Activated CD4-positive, alpha-beta T cell treated with anti-CD3 and anti-CD28 coated beads, Interleukin-2, amount 10 ng/mL, durations not matched to agents 24 days and 14 days (primary cell): ENCODE measurements around the gene AEBP2. TPM values are rescaled to one million over a fixed set of nuclear protein-coding genes. Genes with fewer than 3 reads are reported as not detected.
"Not testable (repeated sequence)": the region's sequence is repeated elsewhere in the genome, so short reads cannot be mapped to it uniquely, and the experiment has no call there.

Experiments
- DNase-seq: peaks from one replicate; pipeline ENCODE4 v3.0.0; 2022
- H3K27ac Mint-ChIP-seq: one replicate; pipeline ENCODE4 v1.8.0; 2022; ENCODE audit warnings: mild to moderate bottlenecking, mixed read lengths
- H3K27me3 Mint-ChIP-seq: one replicate; pipeline ENCODE4 v1.8.0; 2022; ENCODE audit warnings: mixed read lengths
- H3K36me3 Mint-ChIP-seq: one replicate; pipeline ENCODE4 v1.8.0; 2022; ENCODE audit warnings: low read depth, mild to moderate bottlenecking, mixed read lengths
- H3K4me1 Mint-ChIP-seq: one replicate; pipeline ENCODE4 v1.8.0; 2021; ENCODE audit warnings: mixed read lengths
- H3K4me3 Mint-ChIP-seq: one replicate; pipeline ENCODE4 v1.8.0; 2022; ENCODE audit warnings: mild to moderate bottlenecking, moderate library complexity, mixed read lengths
- H3K9me3 Mint-ChIP-seq: one replicate; pipeline ENCODE4 v1.8.0; 2021; ENCODE audit warnings: mixed read lengths
- intact Hi-C: fragments of 100-400 bp; cut with micrococcal nuclease; formaldehyde crosslinking; loops from one replicate; pipeline ENCODE4 v1.15.1; 2023
- total RNA-seq: library from RNA; stranded (reverse); gene quantifications from 2 replicates; pipeline ENCODE4 v1.2.3, GENCODE V29; 2022

The AEBP2 gene
- total RNA-seq, 1 donor from 2014 or later, result 59.2 TPM

GRCh38 chr12:19453961-19454360 lies 14.7 kb downstream of the AEBP2 start:
- Mint-ChIP-seq H3K36me3 (peaks cover 26% of the 10 kb centered on the region), H3K9me3 (no peaks in the 10 kb centered on the region), H3K27me3 (no peaks in the 10 kb centered on the region), H3K27ac (no peak overlapping the region), H3K4me1 (peaks cover 34% of the 10 kb centered on the region), H3K4me3 (no peak overlapping the region)
- intact Hi-C loops, result no loop called here
- no peak for DNase-seq

DNA sequence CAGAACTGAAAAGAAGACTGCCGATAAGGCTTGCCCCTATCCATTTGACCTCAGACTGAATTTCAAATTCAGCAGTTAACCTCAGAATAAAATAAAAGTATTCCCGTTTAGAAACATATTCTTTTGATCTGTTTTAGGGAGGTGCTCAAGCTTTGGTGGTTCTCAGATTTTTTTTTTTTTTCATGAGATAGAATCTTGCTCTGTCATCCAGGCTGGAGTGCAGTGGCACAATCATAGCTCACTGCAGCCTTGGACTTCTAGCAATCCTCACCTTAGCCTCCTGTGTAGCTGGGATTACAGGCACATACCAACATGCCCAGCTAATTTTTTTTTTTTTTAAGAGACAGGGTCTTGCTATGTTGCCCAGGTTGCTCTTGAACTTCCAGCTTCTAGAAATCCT lies 15.5 kb downstream of the AEBP2 start:
- no peak overlapping the region for H3K4me3 Mint-ChIP-seq
- intact Hi-C loops, result no loop called here
- no peaks in the 10 kb centered on the region for H3K9me3 Mint-ChIP-seq
- H3K27ac Mint-ChIP-seq, result no peak overlapping the region
- peaks cover 26% of the 10 kb centered on the region for H3K36me3 Mint-ChIP-seq
- peaks cover 34% of the 10 kb centered on the region for H3K4me1 Mint-ChIP-seq
- no peak for DNase-seq
- no peaks in the 10 kb centered on the region for H3K27me3 Mint-ChIP-seq

DNA sequence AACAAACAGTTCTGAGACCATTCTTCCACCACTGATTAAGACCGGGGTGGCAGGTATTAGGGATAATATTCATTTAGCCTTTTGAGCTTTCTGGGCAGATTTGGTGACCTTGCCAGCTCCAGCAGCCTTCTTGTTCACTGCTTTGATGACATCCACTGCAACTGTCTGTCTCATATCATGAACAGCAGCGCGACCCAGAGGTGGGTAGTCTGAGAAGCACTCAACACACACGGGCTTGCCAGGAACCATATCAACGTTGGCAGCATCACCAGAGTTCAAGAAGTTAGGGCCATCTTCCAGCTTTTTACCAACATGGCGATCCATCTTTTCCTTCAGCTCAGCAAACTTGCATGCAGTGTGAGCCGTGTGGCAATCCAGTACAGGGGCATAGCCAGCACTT lies 16.9 kb downstream of the AEBP2 start:
- intact Hi-C loops, result no loop called here
- no peaks in the 10 kb centered on the region for H3K9me3 Mint-ChIP-seq
- peaks cover 28% of the 10 kb centered on the region for H3K4me1 Mint-ChIP-seq
- H3K4me3 Mint-ChIP-seq, result no peak overlapping the region
- DNase-seq, result no peak
- no peak overlapping the region for H3K27ac Mint-ChIP-seq
- H3K36me3 Mint-ChIP-seq, result peaks cover 27% of the 10 kb centered on the region
- H3K27me3 Mint-ChIP-seq, result no peaks in the 10 kb centered on the region

- peaks cover 26% of the 10 kb centered on the region for H3K36me3 Mint-ChIP-seq
- no peaks in the 10 kb centered on the region for H3K27me3 Mint-ChIP-seq
- DNase-seq, result no peak
- intact Hi-C loops, result no loop called here
- no peaks in the 10 kb centered on the region for H3K9me3 Mint-ChIP-seq
- H3K4me1 Mint-ChIP-seq, result peaks cover 27% of the 10 kb centered on the region
- no peak overlapping the region for H3K4me3 Mint-ChIP-seq
- H3K27ac Mint-ChIP-seq, result no peak overlapping the region
Observed at GRCh38 chr12:19457561-19457960, 18.3 kb downstream of the AEBP2 start.

- peaks cover 33% of the 10 kb centered on the region for H3K36me3 Mint-ChIP-seq
- intact Hi-C loops, result no loop called here
Observed at GRCh38 chr12:19458733-19459132, 19.4 kb downstream of the AEBP2 start.

GRCh38 chr12:19461999-19462398 lies 22.7 kb downstream of the AEBP2 start:
- peaks cover 44% of the 10 kb centered on the region for H3K36me3 Mint-ChIP-seq

More at GRCh38 chr12:19458733-19459132, 19.4 kb downstream of the AEBP2 start:
- H3K9me3 Mint-ChIP-seq, result no peaks in the 10 kb centered on the region
- H3K27me3 Mint-ChIP-seq, result no peaks in the 10 kb centered on the region
- DNase-seq, result no peak
- peaks cover 26% of the 10 kb centered on the region for H3K4me1 Mint-ChIP-seq
- no peak overlapping the region for H3K27ac Mint-ChIP-seq
- no peak overlapping the region for H3K4me3 Mint-ChIP-seq

GRCh38 chr12:19462406-19462805 lies 23.1 kb downstream of the AEBP2 start:
- intact Hi-C loops, result loop anchor here (2.0 kb wide), 1 partner anchor 22 kb away; no protein-coding TSS in a partner anchor
- Mint-ChIP-seq H3K9me3 (no peaks in the 10 kb centered on the region), H3K4me1 (peaks cover 16% of the 10 kb centered on the region), H3K27ac (peak overlapping the region; percentile 5), H3K4me3 (no peak overlapping the region), H3K27me3 (no peaks in the 10 kb centered on the region), H3K36me3 (peaks cover 46% of the 10 kb centered on the region)
- DNase-seq, result no peak

More at GRCh38 chr12:19461999-19462398, 22.7 kb downstream of the AEBP2 start:
- intact Hi-C loops, result loop anchor here (2.0 kb wide), 1 partner anchor 21 kb away; no protein-coding TSS in a partner anchor
- peaks cover 19% of the 10 kb centered on the region for H3K4me1 Mint-ChIP-seq
- H3K9me3 Mint-ChIP-seq, result no peaks in the 10 kb centered on the region
- H3K27me3 Mint-ChIP-seq, result no peaks in the 10 kb centered on the region
- no peak overlapping the region for H3K4me3 Mint-ChIP-seq
- DNase-seq, result no peak
- peak overlapping the region; percentile 5 for H3K27ac Mint-ChIP-seq

GRCh38 chr12:19464192-19464580 lies 24.9 kb downstream of the AEBP2 start:
- Mint-ChIP-seq H3K9me3 (no peaks in the 10 kb centered on the region), H3K36me3 (peaks cover 53% of the 10 kb centered on the region), H3K4me1 (peaks cover 10% of the 10 kb centered on the region), H3K4me3 (no peak overlapping the region), H3K27me3 (no peaks in the 10 kb centered on the region), H3K27ac (no peak overlapping the region)
- DNase-seq, result no peak
- intact Hi-C loops, result no loop called here

GRCh38 chr12:19465711-19466110 lies 26.4 kb downstream of the AEBP2 start:
- intact Hi-C loops, result no loop called here
- H3K27ac Mint-ChIP-seq, result no peak overlapping the region
- H3K9me3 Mint-ChIP-seq, result no peaks in the 10 kb centered on the region
- no peak overlapping the region for H3K4me3 Mint-ChIP-seq
- H3K36me3 Mint-ChIP-seq, result peaks cover 62% of the 10 kb centered on the region
- H3K27me3 Mint-ChIP-seq, result no peaks in the 10 kb centered on the region
- peaks cover 10% of the 10 kb centered on the region for H3K4me1 Mint-ChIP-seq
- DNase-seq, result no peak

DNA sequence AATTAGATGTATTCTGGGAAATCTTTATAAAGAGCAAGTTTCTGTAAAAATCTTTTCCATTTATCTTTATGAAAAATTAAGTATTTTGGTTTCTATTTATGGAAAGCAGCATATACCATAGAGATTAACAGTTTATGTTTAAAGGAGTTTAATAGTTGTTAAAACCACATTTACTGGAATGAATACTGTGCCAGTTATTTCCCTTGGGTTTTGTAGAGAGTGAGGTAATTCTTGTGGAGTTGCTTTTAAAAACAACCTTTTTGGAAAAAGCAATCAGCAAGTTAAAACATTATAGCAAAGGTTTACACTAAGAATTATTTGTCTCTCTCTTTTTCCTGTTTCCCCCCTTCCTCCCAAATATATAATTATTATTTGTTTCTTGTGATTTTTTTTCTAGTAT lies 34.9 kb downstream of the AEBP2 start:
- H3K4me1 Mint-ChIP-seq, result peaks cover 16% of the 10 kb centered on the region
- no peak overlapping the region for H3K27ac Mint-ChIP-seq
- no peak overlapping the region for H3K4me3 Mint-ChIP-seq
- H3K36me3 Mint-ChIP-seq, result peaks cover 75% of the 10 kb centered on the region
- H3K27me3 Mint-ChIP-seq, result no peaks in the 10 kb centered on the region
- intact Hi-C loops, result no loop called here
- H3K9me3 Mint-ChIP-seq, result peaks cover 10% of the 10 kb centered on the region
- no peak for DNase-seq

DNA sequence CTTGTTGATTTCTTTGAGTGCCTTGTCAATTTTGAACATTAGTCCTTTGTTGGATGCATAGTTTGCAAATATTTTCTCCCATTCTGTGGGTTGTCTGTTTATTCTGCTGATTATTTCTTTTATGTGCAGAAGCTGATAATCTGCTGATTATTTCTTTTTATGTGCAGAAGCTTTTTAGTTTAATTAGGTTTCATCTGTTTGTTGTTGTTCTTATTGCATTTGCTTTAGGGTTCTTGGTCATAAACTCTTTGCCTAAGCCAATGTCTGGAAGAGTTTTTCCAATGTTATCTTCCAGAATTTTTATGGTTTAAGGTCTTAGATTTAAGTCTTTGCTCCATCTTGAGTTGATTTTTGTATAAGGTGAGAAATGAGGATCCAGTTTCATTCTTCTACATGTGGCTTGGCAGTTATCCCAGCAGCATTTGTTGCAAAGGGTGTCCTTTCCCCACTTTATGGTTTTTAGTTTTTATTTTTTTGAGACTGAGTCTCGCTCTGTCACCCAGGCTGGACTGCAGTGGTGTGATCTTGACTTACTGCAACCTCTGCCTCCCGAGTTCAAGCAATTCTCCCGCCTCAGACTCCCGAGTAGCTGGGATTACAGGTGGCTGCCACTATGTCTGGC lies 36.7 kb downstream of the AEBP2 start:
- H3K27me3 Mint-ChIP-seq, intact Hi-C loops, H3K27ac Mint-ChIP-seq, DNase-seq, H3K4me3 Mint-ChIP-seq: not testable (repeated sequence)
- H3K4me1 Mint-ChIP-seq, result peaks cover 16% of the 10 kb centered on the region
- H3K9me3 Mint-ChIP-seq, result peaks cover 15% of the 10 kb centered on the region
- peaks cover 80% of the 10 kb centered on the region for H3K36me3 Mint-ChIP-seq

DNA sequence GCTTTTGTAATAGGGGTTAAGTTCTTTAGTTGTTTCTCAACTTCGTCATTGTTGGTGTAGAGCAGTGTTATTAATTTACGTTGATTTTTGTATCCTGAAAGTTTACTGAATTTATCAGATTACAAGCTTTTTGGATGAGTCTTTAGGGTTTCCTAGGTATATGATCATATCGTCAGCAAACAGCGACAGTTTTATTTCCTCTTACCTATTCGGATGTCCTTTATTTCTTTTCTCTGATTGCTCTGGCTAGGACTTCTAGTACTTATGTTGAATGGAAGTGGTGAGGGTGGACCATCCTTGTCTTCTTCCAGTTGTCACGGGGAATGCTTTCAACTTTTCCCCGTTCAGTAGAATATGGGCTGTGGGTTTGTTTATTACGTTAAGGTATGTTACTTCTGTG lies 37.8 kb downstream of the AEBP2 start:
- Mint-ChIP-seq H3K36me3 (peaks cover 84% of the 10 kb centered on the region), H3K4me1 (peaks cover 21% of the 10 kb centered on the region), H3K9me3 (peaks cover 15% of the 10 kb centered on the region), H3K27me3 (no peaks in the 10 kb centered on the region), H3K27ac (no peak overlapping the region), H3K4me3 (no peak overlapping the region)
- intact Hi-C loops, result no loop called here
- DNase-seq, result no peak

DNA sequence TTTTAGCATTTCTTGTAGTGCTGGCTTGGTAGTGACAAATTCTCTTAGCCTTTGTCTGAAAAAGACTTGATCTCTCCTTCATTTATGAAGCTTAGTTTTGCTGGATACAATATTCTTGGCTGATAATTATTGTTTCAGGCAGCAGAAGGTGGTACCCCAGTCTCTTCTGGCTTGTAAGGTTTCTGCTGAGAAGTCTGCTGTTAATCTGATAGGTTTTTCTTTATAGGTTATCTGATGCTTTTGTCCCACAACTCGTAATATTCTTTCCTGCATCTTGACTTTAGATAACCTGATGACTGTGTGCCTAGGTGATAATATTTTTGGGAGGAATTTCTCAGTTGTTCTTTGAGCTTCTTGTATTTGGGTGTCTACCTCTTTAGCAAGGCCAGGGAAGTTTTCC lies 41.2 kb downstream of the AEBP2 start:
- Mint-ChIP-seq H3K4me1 (peaks cover 44% of the 10 kb centered on the region), H3K27ac (no peak overlapping the region), H3K27me3 (no peaks in the 10 kb centered on the region), H3K36me3 (peaks cover 79% of the 10 kb centered on the region), H3K9me3 (peaks cover 15% of the 10 kb centered on the region), H3K4me3 (no peak overlapping the region)
- intact Hi-C loops, result loop anchor here (5.0 kb wide), 1 partner anchor 197 kb away; no protein-coding TSS in a partner anchor
- no peak for DNase-seq

DNA sequence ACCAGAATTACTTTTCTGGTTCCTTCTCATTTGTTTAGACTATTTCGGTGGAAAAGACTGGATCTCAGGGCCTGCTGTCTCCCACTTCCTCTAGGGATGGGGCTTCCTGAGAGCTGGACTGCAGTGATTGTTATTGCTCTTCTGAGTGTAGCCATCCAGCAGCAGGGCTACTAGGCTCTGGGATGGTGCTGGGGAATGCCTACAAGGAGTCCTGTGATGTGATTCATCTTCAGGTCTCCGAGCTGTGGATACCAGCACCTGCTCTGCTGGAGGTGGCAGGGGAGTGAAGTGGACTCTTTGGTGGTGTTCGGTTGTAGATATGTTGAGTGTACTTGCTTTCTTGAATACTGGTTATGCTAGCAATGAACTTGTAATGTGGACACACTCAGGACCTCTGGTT lies 42.7 kb downstream of the AEBP2 start:
- peaks cover 78% of the 10 kb centered on the region for H3K36me3 Mint-ChIP-seq
- peak overlapping the region; percentile 74 for H3K27ac Mint-ChIP-seq
- intact Hi-C loops, result loop anchor here (1.0 to 5.0 kb wide), 4 partner anchors 41 to 195 kb away; no protein-coding TSS in a partner anchor
- no peak for DNase-seq
- H3K4me1 Mint-ChIP-seq, result peaks cover 49% of the 10 kb centered on the region
- H3K4me3 Mint-ChIP-seq, result no peak overlapping the region
- no peaks in the 10 kb centered on the region for H3K27me3 Mint-ChIP-seq
- peaks cover 15% of the 10 kb centered on the region for H3K9me3 Mint-ChIP-seq
